NCI-H446 (cell line): Measurements from ENCODE around the gene STAC.
"Not testable (repeated sequence)": the region's sequence is repeated elsewhere in the genome, so short reads cannot be mapped to it uniquely, and the experiment has no call there.

Experiments used
- DNase-seq, 2 experiments: peaks; one replicate each; lab custom pipeline; 2025; lab: John Stamatoyannopoulos, UW

The STAC gene

GRCh38 chr3:36477655-36478054 lies 97.4 kb downstream of the STAC start:
- DNase-seq = no peak

- DNase-seq = no peak
These were observed 100.8 kb downstream of the STAC start for GRCh38 chr3:36480911-36481648.

- no peak for DNase-seq
These were observed 102.0 kb downstream of the STAC start for GRCh38 chr3:36482256-36482655.

GRCh38 chr3:36482880-36483279 lies 102.6 kb downstream of the STAC start:
- peak; percentile 0 to 15 for DNase-seq

- DNase-seq = no peak
These were observed 103.4 kb downstream of the STAC start for GRCh38 chr3:36483709-36484108.

- no peak for DNase-seq
These were observed 104.1 kb downstream of the STAC start for GRCh38 chr3:36484386-36484785.

GRCh38 chr3:36486009-36486795 lies 105.9 kb downstream of the STAC start:
- DNase-seq = no peak

GRCh38 chr3:36487616-36488015 lies 107.3 kb downstream of the STAC start:
- DNase-seq = no peak

- DNase-seq = no peak
These were observed 107.9 kb downstream of the STAC start for GRCh38 chr3:36488077-36488789.

- DNase-seq = no peak
These were observed 108.8 kb downstream of the STAC start for GRCh38 chr3:36489101-36489500.

- no peak for DNase-seq
These were observed 109.5 kb downstream of the STAC start for GRCh38 chr3:36489679-36490425.

- no peak for DNase-seq
These were observed 112.7 kb downstream of the STAC start for GRCh38 chr3:36493051-36493450.

- DNase-seq = no peak
These were observed 114.3 kb downstream of the STAC start for GRCh38 chr3:36494461-36495109.

- no peak for DNase-seq
These were observed 116.7 kb downstream of the STAC start for GRCh38 chr3:36496684-36497633.

GRCh38 chr3:36500053-36500452 lies 119.7 kb downstream of the STAC start:
- not testable (repeated sequence) for DNase-seq

GRCh38 chr3:36501616-36502015 lies 121.3 kb downstream of the STAC start:
- no peak for DNase-seq

- DNase-seq = no peak
These were observed 125.1 kb downstream of the STAC start for GRCh38 chr3:36505393-36505792.

GRCh38 chr3:36511791-36512486 lies 131.6 kb downstream of the STAC start:
- peak in 1 of 2 experiments; percentile 4 for DNase-seq

- no peak for DNase-seq
These were observed 132.3 kb downstream of the STAC start for GRCh38 chr3:36512555-36512954.

- no peak for DNase-seq
These were observed 133.9 kb downstream of the STAC start for GRCh38 chr3:36514171-36514570.
